ENCODE data around the gene VAC14.

The VAC14 gene

DNA sequence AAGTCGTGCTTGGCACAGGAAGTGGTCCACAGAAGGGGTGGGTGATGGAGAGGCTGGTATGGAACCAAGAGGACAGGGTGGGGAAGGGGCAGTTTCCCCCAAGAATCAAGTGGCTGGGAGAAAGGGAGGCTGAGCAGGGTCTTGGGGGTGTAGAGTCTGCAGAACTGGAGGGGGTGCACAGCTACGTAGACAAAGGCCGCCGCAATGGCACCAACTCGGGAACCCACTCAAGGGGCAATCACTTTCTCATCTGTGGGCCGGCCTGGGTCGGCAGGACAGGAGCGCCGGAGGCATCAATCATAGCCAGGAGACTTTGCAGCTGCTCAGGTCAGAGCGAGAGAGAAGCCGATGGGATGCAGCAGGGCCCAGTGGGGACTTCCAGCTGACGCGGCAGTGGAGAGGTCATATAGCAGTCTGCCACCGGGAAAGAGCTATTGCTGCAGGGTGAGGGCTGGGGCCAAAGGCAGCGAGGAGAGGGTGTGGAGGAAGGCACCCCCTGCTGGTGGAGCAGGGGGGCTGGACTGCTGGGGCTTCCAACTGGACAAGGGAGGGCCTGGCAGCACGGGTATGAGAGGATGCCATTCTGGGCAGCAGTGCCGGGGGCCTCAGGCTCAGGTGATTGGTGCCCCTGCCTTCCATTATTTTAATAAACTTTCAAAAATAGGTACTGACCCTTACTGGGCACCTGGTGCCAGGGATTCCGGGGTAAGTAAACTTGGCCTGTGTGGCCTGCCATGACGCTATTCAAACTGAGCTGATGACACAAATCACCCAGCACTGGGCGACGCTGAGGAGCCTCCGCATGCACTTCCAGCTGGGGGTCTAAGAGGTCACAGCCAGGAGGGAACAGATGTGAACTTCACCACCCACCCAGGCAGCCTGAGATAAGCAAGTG lies 62.6 kb downstream of the VAC14 start:
- peaks cover 37% of the 10 kb centered on the region for H3K4me1 Mint-ChIP-seq (ENCODE audit: low read depth)
- H3K4me3 Mint-ChIP-seq = peak overlapping the region; percentile 85
- no peaks in the 10 kb centered on the region for H3K9me3 Mint-ChIP-seq
- peak; percentile 23 for DNase-seq (ENCODE audit: low spot score)
- peaks cover 19% of the 10 kb centered on the region for H3K36me3 Mint-ChIP-seq (ENCODE audit: low read depth)
- peak overlapping the region; percentile 99 for H3K27ac Mint-ChIP-seq
- no peaks in the 10 kb centered on the region for H3K27me3 Mint-ChIP-seq (ENCODE audit: low read depth)

DNA sequence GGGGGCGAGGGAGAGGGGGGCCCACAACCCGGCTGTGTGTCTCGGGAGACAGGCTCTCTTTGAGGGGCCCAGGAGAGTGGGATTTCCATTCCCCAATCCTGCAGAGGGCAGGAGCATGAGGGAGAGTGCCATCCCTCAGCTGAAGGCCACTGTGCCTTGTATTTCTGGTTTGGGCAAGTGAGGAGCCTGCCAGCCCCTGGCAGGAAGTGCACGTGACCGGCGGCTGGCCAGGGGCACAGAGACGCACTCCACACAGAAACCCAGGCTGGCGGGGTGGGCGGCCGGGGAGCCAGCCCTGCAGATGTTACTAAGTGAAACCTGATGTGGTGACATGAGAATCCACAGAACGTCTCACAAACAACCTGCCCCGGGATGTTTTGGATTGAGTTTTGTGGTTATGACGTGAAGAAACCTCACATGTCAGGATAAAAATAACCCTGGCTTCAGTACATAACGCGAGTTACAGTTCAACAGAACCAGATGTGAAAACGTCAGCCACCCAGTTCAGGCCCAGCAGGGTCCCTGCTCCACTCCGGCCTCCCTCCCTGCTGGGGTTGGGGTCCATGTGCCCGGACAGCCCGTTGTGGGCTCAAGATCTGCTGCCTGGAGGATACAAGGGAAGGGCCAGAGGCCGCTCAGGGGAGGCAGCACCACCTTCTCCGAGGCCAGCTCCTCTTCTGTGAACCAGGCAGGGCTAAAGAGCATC lies 63.4 kb downstream of the VAC14 start:
- Mint-ChIP-seq H3K27ac (peak overlapping the region; percentile 99), H3K4me1 (ENCODE audit: low read depth) (peaks cover 37% of the 10 kb centered on the region), H3K9me3 (no peaks in the 10 kb centered on the region), H3K36me3 (ENCODE audit: low read depth) (peaks cover 12% of the 10 kb centered on the region), H3K27me3 (ENCODE audit: low read depth) (no peaks in the 10 kb centered on the region), H3K4me3 (peak overlapping the region; percentile 85)
- peak; percentile 90 for DNase-seq (ENCODE audit: low spot score)

DNA sequence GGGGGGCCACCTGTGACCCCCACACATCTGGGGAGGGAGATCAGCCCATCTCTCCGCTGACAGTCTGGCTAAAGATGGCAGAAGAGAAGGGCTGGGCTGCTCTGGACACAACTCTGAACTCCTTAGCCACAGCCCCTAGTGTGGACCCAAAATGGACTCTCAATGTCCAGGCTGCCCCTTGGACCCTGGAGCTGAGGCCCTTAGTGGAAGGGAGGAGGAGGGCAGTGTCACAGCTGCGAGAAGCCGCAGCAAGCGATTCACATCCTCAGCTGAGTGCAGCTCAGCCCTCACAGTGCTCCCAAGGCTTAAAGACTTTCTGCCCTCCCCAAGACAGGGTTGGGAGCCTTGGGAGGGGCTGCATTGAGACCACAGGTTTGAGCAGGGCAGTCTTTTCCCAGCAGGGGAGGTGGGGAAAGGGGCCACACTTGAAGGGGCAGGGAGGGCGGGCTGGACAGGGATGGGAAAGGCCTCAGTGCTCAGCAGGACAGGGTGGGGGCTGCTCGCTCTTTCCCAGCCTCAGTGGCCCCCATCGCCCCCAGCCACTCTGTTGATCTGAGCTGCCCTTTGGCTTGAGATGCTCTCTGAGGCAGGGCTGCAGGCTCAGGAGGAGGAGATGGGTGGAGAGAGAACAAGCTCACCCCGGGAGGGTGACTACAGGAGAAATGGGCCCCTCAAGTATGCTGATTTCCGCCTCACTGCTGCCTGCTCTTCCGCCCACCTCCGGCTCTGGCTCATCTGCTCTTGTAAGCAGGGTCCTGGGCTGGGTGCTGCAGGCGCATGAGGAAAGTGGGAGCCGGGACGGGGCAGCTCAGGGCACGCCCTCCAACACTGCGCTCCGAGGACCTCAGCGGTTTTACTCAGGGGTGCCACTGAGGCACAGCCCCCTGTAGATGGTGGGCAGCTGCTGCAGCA lies 64.2 kb downstream of the VAC14 start:
- DNase-seq (ENCODE audit: low spot score) = peak; percentile 15
- Mint-ChIP-seq H3K36me3 (ENCODE audit: low read depth) (peaks cover 14% of the 10 kb centered on the region), H3K27me3 (ENCODE audit: low read depth) (no peaks in the 10 kb centered on the region), H3K27ac (peak overlapping the region; percentile 99), H3K9me3 (no peaks in the 10 kb centered on the region), H3K4me1 (ENCODE audit: low read depth) (peaks cover 37% of the 10 kb centered on the region), H3K4me3 (peak overlapping the region; percentile 85)

DNA sequence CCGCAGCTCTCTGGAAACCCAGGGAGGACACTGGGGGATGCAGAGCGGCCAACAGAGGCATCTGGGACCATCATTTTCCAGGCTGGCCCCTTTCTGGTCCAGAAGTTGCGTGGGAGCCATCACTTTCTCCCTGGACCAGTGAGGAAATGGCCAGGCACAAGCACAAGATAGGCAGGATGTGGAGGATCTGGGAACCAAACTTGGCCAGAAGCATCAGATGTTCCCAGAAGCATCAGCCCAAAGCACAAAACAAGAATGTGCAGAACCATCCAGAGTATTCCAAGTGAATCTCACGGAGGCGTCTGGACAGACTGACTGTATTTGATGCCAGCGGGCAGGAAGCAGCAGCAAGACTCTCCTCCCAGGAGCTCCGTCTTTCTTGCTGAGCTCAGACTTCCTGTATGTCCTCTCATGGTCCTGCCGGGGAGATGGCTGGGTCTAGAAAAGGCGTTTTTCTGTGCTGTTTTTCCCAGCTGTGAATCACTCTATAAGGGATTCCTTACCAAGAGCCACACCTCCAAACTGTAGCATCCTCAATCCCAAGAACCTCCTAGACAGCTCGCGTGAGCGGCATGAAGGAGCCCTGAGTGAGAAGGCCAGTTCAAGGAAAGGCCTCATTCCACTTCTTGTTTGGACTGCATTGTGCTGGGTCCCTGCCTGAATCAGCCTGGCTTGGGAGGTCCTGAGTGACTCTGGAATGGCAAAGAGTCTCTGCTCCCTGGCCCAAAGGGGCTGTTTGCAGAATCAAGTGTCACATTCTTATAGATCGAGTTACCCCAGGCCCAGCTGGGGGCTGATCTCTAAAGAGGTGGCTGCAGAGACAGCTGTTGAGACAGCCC lies 65.6 kb downstream of the VAC14 start:
- H3K9me3 Mint-ChIP-seq = no peaks in the 10 kb centered on the region
- no peak for DNase-seq (ENCODE audit: low spot score)
- H3K4me1 Mint-ChIP-seq (ENCODE audit: low read depth) = peaks cover 27% of the 10 kb centered on the region
- H3K27me3 Mint-ChIP-seq (ENCODE audit: low read depth) = no peaks in the 10 kb centered on the region
- peaks cover 11% of the 10 kb centered on the region for H3K36me3 Mint-ChIP-seq (ENCODE audit: low read depth)
- no peak overlapping the region for H3K4me3 Mint-ChIP-seq
- H3K27ac Mint-ChIP-seq = no peak overlapping the region

DNA sequence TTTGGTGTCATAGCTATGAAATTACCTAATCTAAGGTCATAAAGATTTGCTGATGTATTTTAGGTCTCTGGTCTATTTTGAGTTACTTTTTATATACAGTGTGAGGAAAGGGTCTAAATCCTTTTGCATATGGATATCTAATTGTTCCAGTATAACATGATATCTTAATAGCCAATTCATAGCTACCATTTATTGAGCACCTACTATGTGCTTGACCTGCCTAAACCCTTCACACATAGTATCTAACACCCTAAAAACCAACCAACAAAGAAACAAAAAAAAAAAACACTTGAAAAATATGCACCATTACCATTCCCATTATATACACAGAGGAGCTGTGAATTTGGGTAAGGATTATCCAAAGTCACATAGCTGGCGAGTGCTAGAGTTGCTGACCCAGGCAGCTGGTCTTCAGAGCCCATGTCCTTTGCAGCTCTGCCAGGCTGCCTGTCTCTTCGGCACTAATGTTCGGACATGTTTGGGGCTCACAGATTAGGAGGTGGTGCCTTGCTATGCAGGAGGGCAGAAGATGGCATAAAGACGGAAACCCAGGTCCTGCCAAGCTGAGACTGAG lies 66.3 kb downstream of the VAC14 start:
- no peak overlapping the region for H3K4me3 Mint-ChIP-seq
- no peaks in the 10 kb centered on the region for H3K27me3 Mint-ChIP-seq (ENCODE audit: low read depth)
- H3K9me3 Mint-ChIP-seq = no peaks in the 10 kb centered on the region
- no peak overlapping the region for H3K27ac Mint-ChIP-seq
- DNase-seq (ENCODE audit: low spot score) = no peak
- peaks cover 11% of the 10 kb centered on the region for H3K36me3 Mint-ChIP-seq (ENCODE audit: low read depth)
- peaks cover 27% of the 10 kb centered on the region for H3K4me1 Mint-ChIP-seq (ENCODE audit: low read depth)

DNA sequence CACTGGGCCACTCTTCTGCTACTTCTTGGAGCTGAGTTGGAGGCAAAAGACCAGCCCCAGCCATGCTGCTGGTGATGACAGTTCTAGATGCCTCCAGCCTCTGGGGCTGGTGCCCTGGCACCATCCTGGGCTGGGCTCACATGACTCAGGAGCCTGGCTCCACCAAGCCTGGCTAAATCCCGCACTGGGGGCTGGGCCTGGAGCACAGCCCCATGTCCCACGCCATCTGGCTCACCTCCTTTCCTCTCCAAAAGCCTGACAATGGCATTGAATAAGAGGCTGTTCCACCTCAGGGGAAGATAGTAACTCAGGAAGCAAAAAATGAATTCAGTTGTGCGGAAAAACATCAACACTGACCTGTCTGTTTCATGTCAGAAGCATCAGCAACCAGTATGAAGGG lies 70.0 kb downstream of the VAC14 start:
- Mint-ChIP-seq H3K9me3 (no peaks in the 10 kb centered on the region), H3K27me3 (ENCODE audit: low read depth) (no peaks in the 10 kb centered on the region), H3K4me1 (ENCODE audit: low read depth) (peaks cover 4% of the 10 kb centered on the region), H3K27ac (no peak overlapping the region), H3K4me3 (no peak overlapping the region), H3K36me3 (ENCODE audit: low read depth) (peaks cover 8% of the 10 kb centered on the region)
- no peak for DNase-seq (ENCODE audit: low spot score)

DNA sequence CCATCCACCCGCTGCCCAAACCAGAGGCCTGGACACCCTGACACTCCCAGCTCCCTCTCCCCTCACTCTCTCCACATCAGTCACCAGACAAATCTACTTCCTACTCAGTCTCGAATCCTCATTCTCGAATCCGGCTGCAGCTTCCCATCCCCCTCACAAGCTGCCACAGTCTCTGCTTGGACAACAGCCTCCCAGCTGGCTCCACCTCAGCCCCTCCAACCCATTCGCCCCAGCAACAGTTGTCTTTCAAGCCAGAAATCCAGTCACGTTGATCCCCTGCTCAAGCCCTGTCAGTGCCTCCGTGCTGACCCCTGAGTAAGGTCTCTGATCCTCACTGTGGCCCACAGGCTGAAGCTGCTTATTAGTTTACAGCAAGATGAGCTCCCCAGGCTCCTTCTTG lies 70.9 kb downstream of the VAC14 start:
- Mint-ChIP-seq H3K27ac (no peak overlapping the region), H3K4me1 (ENCODE audit: low read depth) (peaks cover 4% of the 10 kb centered on the region), H3K9me3 (no peaks in the 10 kb centered on the region), H3K4me3 (no peak overlapping the region), H3K27me3 (ENCODE audit: low read depth) (no peaks in the 10 kb centered on the region), H3K36me3 (ENCODE audit: low read depth) (peaks cover 8% of the 10 kb centered on the region)
- no peak for DNase-seq (ENCODE audit: low spot score)

DNA sequence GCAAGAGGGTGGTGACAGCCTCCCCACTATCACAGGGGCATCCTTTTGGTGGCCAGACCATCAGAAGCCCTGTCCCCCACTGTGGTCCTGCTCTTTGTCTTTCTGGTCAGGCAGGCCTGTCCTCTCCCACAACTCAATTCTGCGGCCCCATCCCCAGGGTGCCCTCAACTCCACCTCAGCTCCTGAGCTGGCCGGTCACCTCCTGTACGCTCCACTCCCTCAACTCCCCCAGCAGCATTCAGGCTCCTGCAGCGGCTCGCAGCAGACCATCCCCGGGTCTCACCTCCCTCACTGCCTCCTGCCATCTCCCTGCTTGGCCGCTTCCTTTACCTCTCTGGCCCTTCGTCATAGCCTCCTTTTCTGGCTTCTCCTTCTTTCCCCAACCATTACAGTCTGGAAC lies 71.7 kb downstream of the VAC14 start:
- Mint-ChIP-seq H3K4me1 (ENCODE audit: low read depth) (no peaks in the 10 kb centered on the region), H3K36me3 (ENCODE audit: low read depth) (peaks cover 8% of the 10 kb centered on the region), H3K9me3 (no peaks in the 10 kb centered on the region), H3K27ac (peak overlapping the region; percentile 14), H3K27me3 (ENCODE audit: low read depth) (no peaks in the 10 kb centered on the region), H3K4me3 (no peak overlapping the region)
- DNase-seq (ENCODE audit: low spot score) = no peak

DNA sequence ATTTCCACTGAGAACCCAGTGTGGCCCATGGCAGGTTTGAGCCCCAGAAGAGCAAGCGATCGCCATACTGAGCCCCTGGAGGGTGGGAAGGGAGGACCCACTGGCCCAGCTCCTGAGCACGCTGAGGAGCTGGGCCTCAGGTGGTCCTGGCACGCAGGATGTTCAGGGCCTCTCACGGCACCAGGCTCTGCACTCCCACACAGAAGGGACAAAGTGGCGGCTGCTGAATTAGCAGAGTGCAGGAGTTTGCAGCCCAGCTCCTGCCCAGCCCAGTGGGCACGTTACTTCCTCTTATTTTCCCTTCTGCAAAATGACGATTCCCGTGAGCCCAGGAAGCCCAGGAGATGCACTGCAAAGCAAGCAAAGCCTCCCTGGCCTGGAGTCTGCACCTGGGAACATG lies 72.8 kb downstream of the VAC14 start:
- Mint-ChIP-seq H3K9me3 (no peaks in the 10 kb centered on the region), H3K4me1 (ENCODE audit: low read depth) (no peaks in the 10 kb centered on the region), H3K27ac (no peak overlapping the region), H3K27me3 (ENCODE audit: low read depth) (no peaks in the 10 kb centered on the region), H3K36me3 (ENCODE audit: low read depth) (peaks cover 8% of the 10 kb centered on the region), H3K4me3 (no peak overlapping the region)
- DNase-seq (ENCODE audit: low spot score) = no peak

DNA sequence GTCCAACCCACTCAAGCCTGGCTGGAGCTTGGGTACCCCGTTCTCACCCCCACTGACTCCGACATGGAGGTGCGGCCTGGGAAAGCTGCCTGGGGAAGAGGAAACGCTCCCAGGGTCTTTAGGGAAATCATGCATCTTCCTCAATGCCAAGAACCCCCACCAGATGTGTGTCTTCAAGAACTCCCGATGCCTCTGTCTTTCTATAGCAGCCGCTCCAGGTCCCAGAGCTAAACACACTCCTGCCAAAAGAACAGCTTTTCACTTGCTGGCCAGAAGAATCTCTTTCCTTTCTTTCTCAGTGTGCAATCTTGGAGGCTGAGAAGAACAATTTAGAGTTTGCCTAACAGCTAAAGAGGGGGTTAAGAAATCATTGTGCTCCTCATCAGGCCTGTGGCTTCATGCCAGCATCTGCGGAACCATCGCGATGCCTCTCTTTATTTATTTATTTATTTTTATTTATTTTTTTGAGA lies 74.0 kb downstream of the VAC14 start:
- Mint-ChIP-seq H3K27me3 (ENCODE audit: low read depth) (no peaks in the 10 kb centered on the region), H3K4me3 (no peak overlapping the region), H3K27ac (no peak overlapping the region), H3K4me1 (ENCODE audit: low read depth) (no peaks in the 10 kb centered on the region), H3K36me3 (ENCODE audit: low read depth) (peaks cover 6% of the 10 kb centered on the region), H3K9me3 (no peaks in the 10 kb centered on the region)
- DNase-seq (ENCODE audit: low spot score) = no peak

DNA sequence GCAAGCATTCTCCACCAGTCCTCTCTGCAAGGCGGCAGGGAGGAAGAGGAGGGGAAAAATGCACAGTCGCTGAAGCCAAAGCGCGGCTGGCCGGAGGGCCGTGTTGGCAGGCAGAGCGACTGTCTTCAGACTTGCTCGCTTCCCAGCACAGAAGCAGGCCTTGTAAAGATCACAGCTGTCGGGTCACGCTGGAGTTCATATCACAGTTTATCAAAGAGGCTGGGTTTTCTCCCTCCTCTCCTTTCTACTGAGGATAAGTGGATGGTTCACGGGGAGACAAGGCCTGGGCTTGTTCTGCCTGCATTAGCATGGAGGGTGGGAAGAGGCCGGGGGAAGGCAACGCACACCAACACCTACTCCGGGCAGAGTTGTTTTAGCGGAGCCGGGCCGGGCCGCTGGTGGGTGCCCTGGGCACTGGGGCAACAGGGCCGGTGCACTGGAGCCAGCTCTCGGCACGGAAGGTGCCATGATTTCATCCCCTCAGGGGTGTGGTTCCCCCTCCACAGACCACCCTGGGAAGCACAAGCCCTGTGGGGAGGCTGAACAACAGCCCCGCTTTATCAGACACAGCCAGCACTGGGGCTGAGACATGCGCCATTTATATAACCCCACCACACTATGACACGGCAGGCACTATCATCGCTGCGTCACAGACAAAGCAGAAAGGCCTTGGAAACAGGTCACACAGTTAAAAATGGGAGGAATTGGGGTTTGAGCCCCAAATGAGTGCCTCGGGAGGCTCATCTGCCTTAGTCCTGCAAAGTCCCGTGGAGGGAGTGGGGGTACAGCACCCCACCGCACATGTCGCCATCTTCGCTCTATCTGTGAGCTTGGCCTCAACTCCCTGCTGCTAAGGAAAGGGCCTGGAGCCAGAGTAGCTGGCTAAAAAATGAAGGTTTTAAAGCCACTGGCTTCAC lies 74.8 kb downstream of the VAC14 start:
- Mint-ChIP-seq H3K4me3 (no peak overlapping the region), H3K9me3 (no peaks in the 10 kb centered on the region), H3K36me3 (ENCODE audit: low read depth) (peaks cover 6% of the 10 kb centered on the region), H3K27me3 (ENCODE audit: low read depth) (no peaks in the 10 kb centered on the region), H3K27ac (no peak overlapping the region), H3K4me1 (ENCODE audit: low read depth) (no peaks in the 10 kb centered on the region)
- DNase-seq (ENCODE audit: low spot score) = no peak

All from T-helper 2 cell treated with Interferon-gamma antibody and Interleukin-4, amounts not matched to agents 5 μg/mL and 100 μg/mL, for 36 hours (primary cell).